GM18508 (cell line): ENCODE measurements around the gene SIX1.

Experiments used
- ATAC-seq: cut with Tn5 transposase; IDR thresholded peaks from one replicate; pipeline ENCODE4 v1.9.1; 2021; ENCODE audit warnings: moderate number of reproducible peaks; ENCODE audit not compliant: insufficient read depth, unreplicated experiment

Gene SIX1

DNA sequence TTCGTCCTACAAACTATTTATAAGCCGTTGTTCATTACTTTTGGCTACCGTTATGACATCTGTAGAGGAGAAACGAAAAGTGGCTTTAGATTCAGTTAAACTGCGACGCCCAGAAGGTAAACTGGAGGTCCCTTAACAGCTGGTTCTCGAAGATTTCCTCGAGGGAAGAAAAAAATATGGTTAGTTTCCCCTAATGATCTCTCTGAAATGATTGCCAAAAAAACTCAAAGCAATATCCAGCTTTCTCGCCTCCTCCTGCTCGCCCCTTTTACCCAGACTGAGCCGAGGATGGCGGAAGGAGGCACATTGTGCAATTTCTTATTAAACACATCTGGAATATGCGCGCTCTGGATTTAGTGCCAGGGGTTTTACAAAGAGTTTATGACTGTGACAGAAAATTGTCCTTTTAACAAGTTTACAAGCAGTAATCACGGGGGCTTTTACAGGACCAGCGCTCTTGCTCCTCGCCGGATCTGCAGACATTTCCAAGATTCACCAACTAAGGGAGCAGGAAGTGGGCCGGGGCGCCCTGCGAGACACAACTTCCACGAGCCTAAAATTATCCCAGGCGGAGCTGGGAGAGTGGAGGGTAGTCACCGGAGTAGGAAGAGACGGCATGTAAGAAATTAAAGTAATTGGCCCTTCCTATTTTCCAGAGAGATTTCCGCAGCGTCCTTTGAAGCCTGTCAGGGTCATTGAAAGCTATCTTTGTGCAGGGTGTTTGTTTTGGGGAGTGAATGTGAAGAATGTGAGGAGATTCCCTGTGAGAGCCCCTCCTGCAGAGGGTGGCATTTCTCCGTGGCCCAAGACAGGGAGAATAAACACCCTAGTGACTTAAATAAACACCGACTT, 5.6 kb downstream of the SIX1 start:
- no peak for ATAC-seq

DNA sequence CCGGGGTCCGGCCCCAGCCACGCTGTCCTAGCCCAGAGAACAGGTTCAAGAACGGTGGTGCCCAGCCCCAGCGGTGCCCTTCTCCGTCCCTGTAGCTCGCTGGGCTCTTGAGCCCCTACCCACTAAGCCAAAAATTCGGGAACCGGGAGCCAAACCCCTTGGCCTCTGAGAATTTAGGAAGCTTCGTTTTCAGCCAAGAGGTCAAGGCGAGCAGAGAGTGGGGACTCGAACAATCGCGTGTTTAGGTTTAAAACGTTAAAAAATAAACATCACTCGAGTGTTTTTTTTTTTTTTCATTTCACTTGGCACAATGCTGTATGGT, 6.2 kb downstream of the SIX1 start:
- no peak for ATAC-seq

DNA sequence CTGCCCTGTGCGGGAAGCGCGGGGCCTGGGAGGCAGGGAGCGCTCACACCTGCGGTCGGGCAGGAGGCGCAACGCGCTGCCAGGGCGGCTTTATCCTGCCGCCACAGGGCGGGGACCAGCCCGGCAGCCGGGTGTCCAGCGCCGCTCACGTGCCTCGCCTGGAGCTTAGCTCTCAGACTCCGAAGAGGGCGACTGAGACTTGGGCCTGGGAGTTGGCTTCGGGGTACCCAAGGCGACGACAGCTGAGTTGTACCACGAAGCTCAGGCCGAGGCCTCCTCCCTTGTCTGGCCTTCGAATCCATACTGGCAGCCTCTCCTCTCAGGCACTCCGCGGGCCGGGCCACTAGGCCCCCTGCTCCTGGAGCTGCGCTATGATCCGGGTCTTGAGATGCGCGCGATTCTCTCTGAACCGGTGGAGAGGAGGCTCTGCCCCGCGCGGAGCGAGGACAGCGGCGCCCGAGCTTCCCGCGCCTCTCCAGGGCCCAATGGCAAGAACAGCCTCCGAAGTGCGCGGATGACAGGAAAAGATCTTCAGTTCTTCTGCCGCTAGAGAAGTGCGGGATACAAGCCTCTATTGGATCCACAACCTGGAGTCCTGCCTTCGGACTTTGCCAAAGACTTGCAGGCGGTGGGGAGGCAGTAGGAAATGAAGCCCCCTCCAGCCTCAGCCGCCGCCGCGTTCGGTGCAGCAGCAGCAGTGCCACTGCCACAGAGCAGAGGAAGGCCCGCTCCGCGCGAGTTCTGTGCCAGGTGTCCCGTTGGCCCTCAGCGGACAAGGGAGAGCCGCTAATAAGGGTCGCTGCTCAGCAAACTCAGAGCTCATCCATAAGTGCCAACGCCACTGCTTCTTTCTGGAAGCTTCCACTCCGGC, 6.8 kb downstream of the SIX1 start:
- ATAC-seq = no peak

DNA sequence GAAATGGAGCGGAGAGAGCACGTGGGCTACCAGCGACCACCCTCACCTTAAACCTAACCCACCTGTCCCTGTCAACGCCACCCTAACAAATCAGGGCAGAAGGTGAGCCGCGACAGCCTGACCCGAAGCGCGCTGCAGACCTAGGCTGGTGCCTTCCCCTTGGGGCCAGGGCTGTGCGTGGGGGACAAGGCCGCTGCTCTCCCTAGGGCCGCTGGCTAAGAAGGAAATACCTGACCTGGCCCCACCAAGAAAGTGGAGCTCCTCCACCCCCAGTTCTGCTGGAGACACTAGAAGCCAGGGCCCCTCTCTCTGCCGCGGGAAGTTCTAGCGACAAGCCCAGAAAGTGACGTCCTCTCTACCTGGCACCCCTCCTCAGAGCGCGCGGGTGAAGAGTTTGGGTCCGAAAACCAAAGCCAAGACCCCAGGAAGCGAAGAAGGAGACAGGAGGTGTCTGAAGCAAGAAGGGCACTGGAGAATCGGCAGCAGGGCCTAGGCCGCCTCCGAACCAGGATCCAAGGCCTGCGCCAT, 7.5 kb downstream of the SIX1 start:
- no peak for ATAC-seq

DNA sequence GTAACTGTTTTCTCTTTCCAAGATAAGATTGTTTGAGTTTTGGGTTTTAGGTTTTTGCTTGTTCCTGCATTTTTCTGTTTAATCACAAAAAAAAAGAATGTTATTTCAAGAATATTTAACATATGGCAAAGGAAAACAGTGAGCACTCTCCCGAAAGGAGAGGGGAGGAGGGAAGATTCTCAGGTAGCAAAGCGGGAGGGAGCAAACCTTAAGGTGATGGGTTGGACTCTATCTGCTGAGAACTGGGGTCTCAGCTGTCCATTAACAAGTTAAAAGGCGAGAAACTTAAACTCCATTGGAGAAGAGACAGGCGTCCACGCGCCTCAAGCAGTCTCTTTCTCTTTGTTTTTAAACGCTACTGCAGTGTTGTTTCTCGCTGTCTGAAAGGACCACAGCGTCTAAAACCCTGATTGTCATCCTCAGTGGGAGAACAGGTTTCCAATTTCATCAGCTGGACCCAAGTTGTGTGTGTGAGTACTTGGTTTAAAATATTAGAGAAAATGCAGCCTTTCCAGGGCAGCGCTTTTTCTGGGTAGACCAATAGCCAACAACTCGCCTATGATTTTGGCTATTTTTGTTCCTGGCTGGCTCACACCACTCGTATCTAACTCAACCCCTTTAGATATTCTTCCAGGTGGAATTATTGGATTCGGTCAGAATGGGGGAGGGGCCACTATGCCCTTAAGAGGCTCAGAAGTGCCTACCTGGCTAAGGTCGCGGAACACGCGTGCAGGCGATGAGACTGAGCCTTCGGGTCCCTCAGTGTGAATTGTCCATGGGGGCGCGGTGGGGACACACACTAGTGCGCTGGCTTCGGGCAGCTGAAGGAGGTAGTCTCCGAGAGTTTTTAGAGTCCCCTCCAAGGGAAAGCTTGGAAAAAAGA, 8.2 kb downstream of the SIX1 start:
- no peak for ATAC-seq

DNA sequence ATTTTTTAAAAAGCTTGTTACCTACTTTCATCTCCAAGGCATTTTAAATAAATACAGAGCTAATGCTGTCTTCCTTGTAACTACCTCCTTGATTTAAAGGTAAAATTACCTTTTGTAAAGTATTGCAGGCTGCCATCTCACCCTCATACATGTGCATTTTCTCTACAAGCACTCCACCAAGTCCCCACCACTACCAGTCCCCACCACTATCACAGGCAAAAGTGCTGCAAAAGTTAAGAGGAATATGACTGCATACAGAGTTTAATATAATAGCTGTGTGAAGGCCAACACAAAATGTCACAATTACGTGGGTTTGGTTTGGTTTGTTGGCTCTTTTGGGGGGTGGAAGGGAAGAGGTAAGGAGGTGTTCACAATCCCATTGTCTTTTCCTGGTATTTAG, 9.6 kb downstream of the SIX1 start:
- ATAC-seq = no peak

DNA sequence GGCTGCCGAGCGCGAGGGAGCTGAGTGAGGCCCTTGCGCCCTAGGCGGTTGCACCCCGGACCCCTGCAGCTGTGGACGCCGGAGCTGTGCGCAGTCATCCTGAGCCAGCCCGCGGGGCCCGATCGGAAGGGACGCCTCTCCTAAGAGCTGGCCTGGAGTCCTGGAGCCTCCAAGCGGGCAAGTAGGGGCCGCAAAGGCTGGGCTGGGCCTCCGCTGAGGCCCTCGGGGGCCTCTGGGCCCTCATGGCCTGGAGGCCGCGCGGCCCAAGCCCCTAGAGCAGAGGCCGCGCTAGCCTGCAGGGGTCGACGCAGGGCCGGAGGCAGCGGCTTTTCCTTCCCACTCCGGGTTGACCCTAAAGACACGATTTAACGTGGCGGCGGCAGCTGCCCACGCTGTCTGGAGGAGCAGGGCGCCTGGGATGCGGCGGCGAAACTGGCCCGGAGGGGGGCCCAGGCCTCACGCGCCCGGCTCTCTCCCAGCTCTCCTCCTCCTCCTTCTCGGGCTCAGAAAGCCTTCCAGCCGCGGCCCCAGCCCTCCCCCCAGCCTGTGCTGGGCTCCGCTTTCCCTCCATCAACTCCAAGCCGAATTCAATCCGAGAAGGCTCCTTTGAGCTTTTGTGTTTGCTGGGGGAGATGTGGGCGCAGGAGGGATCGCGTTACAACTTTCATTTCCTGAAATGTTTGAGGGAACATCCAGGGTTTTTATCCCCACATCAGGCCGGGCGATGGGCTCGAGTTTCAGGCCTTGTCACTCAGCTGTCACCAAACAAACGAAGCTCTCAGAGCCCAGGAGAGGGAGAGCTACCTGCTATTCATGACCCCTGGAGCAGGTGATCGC, 11.6 kb downstream of the SIX1 start:
- no peak for ATAC-seq

DNA sequence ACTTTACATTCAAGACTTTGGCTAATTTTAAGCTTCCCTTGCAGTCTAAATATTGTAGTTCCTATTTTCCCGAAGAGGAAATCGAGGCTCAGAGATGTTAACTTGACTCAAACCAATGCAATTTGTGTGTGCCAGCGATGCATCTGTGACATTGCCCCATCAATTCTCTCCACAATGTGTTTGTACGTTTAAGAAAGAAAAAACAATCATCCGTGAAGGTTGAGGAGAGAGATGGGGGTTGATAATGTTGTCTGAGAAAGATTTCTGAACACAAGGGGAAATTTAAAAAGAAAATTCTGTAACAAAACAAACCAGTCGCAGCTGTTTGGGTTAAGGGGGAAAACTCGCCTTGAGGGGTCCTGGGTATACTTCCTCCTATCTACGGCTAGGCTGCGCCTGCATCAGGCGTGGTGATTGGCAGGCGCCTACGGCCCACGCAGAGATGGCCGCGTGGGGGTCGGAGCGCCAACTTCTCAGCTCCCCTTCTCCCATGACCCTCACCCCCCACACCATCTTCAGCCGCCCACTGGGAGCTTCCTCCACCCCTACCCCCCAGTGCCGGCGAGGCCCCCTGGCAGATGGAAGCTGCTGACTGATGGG, 12.3 kb downstream of the SIX1 start:
- ATAC-seq = no peak

DNA sequence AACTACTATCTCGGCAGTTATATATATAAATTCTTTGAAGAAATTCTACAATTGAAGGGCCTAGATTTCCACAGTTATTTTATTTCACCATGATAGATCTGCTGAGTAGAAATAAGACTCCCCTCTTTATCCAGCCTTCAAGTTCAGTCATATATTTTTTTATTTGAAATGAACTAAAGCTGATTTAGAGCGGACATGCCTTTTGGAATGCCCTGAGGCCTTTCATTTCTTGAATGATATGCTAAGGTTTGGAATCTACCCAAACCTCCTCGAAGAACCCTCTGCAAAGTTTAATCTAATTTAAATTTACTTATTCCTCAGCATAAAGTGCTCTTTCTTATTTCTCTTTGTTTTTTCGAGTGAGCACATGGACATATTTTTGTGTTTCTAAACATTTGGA, 15.1 kb downstream of the SIX1 start:
- ATAC-seq = no peak

DNA sequence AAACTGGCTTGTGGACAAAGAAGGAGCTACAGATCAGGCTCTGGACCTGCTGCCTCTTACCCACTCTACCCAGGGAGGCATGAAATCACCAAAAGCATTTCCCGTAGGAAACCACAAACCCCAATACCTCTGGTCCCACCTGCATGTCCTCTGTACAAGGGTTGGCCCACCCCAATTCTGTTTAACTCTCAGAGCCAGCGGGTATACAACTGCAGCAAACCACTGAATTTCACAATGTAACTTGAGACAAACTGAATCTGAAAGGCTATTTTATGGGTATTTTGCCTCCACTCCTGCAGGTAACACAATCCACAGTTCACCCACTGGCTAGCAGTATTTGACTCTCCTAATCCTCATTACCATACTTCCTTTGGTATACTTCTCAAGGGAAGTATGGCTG, 16.5 kb downstream of the SIX1 start:
- no peak for ATAC-seq

DNA sequence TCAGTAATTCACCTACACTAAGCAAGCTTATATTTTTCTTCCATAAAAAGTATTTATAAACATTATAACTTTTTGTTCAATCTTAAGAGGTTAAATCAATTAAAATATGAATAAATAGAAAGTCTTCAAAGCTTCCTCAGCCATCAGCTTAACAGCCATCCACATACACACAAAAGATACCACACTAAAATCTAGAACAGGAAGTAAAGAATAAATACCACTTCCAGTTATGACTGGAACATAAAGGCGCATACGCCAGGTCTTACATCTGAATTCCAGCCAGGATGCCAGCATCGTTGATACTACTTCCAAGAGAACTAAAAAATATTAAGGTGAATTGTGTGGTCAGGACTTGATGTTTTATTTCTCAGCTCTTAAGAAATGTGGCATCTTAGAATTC, 17.0 kb downstream of the SIX1 start:
- ATAC-seq = no peak

DNA sequence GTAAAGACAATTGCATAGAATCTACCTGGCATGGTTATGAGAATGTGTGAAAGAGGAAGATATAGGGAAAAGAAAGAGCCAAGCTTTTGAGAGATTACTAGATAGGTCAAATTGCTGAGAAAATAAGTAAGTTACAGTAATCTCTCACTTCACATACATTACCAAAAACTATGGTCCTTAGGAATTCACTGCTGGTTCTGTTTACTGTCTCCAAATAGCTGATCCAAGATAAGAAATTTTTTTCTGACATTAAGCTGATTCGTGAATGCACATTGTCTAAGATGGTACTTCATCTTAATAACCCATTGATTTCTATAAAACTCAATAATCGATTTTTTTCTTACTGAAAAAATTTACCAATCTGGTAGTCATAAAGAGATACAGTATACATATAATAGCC, 17.4 kb downstream of the SIX1 start:
- ATAC-seq = no peak

DNA sequence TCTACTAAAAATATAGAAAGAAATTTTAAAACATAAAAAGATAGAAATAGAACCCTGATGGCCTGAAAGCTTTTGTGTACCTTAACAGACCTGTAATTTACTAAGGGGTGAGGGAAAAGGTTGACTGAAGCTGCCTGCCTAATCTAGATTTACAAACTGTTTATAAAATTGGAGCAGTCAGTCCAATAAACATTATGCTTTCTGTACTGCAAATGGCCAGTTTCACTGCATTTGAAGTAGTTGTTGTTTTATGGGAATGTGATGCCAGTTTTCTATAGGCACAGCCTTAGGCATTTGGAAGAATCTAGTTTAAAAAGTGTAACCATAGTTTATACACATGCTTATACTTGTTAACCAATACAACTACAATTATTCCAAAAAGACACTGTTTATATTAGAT, 19.1 kb downstream of the SIX1 start:
- no peak for ATAC-seq

DNA sequence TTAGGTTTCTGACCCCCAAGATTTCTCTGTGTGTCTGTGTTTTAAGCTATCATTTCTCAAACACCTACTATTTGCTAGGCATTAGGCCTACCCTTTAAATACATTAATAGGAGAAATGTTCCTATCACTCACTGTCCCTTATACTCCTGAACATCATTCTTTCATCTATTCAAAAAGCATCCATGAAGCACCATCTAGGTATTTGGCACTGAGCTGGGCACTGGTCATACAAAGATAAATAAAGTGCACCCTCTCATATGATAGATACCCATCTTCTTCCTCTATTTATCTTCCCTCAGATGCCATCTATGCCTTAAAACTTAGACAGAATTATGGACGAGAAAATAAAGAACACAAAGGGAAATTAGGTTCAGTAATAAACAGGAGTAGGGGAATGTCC, 20.4 kb downstream of the SIX1 start:
- ATAC-seq = no peak

DNA sequence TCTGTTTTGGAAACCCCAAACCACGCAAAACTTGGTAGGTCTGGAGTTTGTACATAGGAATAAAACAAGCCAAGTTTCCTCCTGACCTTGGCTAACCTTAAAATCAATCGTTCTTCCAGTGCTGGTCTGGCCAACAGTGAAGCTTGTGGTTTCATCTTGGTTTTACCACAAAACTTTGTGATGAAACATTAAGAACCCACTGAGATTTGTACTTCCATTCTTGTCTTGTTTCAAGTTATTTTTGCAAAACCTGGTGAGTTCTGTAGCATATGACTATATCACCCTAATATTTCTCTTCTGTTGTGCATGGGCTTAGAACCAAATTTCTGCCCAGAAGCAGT, 26.4 kb downstream of the SIX1 start:
- ATAC-seq = no peak

DNA sequence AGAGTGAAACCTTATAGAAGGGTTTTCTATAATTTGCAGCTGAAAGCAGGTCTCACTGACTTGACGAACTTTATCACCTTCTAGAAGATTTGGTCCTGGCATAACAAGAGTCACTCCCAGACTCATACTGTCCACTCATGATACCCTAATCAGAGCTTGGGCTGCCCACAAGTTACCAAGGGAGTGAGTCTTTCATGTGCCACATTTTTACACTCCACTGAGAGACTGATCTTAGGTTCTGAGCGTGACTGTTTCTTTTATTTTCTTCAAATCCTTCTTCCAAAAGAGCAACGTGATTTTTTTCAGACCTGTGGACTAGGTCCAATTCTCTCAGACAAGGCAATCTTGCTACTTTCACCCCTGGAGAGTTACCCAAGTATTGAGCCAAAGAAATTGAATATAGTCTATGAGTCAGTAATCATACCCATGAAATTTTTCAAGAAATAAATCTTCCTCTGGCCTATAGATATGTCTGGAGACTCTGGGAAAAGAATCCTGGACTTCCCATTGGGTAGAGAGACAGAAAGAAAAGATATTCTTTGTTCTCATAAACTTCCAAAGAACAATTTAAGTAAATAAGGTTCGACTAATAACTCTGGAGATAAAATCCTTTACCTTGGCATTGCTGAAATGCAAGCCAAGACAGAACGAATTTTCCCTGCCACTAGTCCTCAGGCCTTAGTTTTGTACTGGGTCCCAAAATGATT, 26.9 kb downstream of the SIX1 start:
- ATAC-seq = no peak

DNA sequence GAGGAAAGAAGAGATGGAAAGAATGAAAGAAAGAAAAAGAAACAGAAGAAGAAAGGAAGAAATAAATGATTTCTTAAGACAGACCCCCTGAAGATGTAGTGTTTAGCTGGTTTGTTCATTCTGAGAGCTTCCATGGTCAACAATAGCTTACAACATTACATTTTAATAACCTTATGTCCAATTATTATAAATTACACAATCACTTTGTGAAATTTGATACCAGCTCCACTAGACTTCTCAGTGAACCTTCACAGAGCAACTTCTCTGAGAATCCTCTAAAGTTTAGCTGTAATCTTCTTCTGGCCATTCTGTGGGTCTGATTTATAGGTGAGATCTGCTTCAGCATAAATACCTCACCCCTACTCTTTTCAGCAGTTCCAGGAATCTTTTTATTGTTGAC, 27.9 kb downstream of the SIX1 start:
- ATAC-seq = no peak

DNA sequence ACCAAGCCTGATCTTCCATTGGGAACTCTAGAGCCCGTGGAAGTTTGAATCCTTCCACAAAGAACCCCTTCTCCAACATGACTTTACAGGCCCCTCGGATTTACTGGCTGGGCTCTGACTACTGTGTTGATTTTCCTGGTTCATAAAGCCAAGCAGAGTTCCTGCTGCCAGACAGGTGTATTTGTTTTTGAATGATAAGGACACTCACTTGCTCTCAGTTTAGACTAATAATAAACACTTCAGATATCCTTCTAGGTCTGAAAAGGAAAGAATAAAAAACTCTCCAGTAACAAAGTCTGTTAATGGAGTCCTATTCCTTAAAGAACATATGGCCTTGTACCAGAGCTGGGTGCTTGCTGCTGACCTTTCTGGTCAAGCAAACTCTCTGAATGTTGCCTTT, 31.0 kb downstream of the SIX1 start:
- no peak for ATAC-seq

DNA sequence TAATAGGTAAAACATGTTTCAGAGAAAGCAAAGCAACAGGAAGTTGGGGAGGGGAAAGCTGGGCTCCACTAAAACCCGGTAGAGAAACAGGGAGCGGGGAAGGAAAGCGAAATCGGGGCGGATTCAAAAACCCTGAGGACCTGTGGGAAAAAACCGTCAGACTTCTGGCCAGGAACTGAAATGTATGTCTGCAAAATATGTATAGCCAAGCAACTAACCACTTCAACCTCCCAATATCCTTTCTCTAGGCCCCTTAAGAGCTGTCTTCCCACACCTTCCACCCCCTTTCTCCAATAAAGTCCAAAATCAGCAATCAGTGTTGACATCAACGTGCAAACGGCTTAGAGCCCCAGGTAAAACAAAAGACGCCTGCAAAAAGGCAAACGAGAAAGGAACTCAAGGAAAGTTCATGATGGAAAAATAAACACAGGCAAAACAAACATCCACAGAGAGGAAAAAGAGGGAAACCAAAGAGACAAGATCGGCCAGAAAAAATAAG, 32.8 kb downstream of the SIX1 start:
- no peak for ATAC-seq
